AG10803 (cell line): ENCODE measurements around the gene VMA21.

ENCODE experiments used
- DNase-seq: peaks from one replicate; pipeline ENCODE4 v3.0.0; 2010; ENCODE audit warnings: low read depth
- H3K4me3 ChIP-seq: 2 replicates; pipeline ENCODE4 v1.5.1; 2011; ENCODE audit warnings: mild to moderate bottlenecking, low read length, control low read depth
- TF ChIP-seq, protein P1 (sequence below): conservative IDR thresholded peaks from 2 replicates; pipeline ENCODE4 v1.5.1; 2011; ENCODE audit warnings: mild to moderate bottlenecking, low read length, control low read depth, inconsistent platforms

Gene VMA21, protein sequence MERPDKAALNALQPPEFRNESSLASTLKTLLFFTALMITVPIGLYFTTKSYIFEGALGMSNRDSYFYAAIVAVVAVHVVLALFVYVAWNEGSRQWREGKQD

DNA sequence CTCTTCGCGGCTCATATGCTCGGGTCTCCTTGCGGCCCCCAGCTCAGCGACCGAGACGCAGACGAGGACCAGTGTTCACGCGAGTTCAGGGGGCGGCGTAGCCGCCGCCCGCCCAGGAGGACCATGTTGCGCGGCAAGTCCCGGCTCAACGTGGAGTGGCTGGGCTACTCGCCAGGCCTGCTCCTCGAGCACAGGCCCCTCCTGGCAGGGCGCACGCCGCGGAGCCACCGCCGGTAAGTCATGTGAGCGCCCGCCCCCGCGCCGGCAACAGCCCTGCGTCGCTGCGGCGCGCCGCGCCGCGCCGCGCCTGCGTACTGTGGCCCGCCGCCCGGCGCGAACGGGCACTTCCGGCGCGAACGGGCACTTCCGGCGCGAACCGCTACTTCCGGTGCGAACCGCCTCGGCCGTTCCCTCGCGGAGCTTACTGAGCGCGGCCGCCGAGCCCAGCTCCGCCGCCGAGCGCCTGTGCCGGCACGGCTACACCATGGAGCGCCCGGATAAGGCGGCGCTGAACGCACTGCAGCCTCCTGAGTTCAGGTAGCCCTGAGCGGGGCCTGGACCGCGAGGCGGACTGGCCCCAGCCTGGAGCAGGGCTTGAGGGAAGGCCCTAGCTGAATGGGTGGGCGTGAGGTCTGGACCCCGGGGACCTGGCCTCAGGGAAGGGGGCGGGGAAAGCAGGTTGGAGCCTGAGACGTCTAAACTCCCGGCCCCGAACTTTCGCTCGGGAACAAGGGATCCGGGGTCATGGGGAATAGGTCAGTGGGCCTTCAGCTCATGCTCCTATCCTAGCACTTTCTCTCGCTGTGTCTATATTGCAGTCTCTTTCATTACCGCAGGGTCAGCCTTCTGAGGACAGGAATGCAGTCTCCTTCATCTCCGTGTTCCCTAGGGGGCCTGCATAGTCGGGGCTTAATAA is at the start of gene VMA21:
TSS of gene VMA21 (plus strand) at position 382 of the 916 bp plus-strand sequence. CDS start at position 485, 103 bp downstream.
- TF ChIP-seq, protein P1, sequence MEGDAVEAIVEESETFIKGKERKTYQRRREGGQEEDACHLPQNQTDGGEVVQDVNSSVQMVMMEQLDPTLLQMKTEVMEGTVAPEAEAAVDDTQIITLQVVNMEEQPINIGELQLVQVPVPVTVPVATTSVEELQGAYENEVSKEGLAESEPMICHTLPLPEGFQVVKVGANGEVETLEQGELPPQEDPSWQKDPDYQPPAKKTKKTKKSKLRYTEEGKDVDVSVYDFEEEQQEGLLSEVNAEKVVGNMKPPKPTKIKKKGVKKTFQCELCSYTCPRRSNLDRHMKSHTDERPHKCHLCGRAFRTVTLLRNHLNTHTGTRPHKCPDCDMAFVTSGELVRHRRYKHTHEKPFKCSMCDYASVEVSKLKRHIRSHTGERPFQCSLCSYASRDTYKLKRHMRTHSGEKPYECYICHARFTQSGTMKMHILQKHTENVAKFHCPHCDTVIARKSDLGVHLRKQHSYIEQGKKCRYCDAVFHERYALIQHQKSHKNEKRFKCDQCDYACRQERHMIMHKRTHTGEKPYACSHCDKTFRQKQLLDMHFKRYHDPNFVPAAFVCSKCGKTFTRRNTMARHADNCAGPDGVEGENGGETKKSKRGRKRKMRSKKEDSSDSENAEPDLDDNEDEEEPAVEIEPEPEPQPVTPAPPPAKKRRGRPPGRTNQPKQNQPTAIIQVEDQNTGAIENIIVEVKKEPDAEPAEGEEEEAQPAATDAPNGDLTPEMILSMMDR = no peak
- peak; percentile 88 for DNase-seq
- peak within 1 kb of the TSS; percentile 82 for H3K4me3 ChIP-seq

DNA sequence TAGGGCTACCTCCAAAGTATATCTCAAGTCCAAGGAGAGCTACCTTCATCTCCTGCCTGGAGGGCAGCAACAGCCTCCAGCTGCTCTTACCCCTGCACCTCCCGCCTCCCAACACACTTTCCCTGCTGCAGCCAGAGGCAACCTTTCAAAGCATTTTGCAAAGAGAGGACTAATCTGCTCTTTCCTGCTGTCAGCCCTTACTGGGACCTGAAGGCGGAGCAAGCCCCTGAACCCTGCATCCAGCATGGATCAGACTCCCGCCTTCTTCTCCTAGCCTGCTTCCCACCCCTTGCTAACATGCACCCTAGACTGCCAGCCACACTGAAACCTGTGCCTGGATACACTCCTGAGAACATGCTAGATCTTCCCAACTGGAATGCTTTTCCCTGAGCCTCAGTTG is 37.7 kb upstream of the VMA21 start:
- TF ChIP-seq, protein P1 = no peak
- H3K4me3 ChIP-seq = no peak overlapping the region
- DNase-seq = no peak

DNA sequence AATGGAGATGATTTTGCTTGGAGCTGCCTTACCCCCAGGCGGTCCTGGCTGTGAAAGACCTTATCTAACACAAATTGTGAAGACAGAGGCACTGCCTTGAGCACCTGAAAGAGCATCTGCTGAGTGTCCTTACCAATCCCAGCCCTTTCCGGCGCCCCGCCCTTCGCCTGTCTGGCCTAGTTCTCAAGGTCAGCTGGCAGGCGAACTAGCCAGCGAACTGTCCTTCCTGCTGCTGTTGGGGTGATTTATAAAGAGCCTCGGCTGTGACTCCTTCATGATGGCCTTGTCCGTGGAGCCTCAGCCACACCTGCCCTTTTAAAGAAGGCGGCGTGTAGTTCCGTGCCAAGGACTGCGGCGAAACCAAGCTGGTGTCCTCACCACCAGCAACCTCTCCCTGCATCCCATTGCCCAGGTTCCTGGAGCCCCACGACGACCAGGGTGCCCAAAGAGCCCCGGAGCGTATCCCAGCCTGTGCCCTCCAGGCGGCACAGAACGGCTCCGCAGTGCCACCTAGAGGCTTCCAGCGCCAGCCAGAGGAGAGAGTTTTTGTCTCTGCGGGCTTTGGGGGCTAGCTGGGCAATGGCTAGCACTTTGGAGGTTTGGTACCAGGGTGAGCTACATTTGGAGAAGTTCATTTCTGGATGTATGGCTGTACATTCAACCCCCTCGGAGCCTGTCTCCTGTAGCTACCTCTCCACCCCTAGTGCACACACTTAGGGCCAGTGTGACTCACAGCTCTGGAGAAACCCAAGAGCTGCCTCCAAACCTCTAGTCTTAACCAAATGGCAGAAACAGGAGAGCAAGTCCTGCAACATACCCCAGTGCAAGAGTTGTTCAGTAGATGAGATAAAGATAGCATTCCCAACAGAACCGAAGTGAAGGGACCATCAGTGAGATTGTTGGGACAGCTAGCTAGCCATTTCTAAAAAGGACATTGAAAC is 36.8 kb upstream of the VMA21 start:
- TF ChIP-seq, protein P1 = peak; percentile 58
- no peak overlapping the region for H3K4me3 ChIP-seq
- peak; percentile 0 for DNase-seq

DNA sequence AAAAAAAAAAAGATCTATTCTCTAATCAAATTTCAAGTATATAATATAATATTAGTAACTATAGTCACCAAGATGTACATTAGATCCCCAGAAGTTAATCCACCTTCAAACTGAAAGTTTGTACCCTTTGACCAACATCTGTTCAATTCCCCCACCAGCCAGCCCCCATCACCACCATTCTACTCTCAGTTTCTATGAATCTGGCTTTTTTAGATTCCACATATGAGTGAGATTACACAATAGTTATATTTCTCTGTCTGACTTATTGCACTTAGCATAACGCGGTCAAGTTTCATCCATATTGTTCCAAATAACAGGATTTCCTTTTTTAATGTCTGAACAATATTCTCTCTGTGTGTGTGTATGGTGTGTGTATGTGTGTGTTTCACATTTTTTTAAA is 33.7 kb upstream of the VMA21 start:
- DNase-seq = no peak
- TF ChIP-seq, protein P1 = no peak
- H3K4me3 ChIP-seq = no peak overlapping the region

DNA sequence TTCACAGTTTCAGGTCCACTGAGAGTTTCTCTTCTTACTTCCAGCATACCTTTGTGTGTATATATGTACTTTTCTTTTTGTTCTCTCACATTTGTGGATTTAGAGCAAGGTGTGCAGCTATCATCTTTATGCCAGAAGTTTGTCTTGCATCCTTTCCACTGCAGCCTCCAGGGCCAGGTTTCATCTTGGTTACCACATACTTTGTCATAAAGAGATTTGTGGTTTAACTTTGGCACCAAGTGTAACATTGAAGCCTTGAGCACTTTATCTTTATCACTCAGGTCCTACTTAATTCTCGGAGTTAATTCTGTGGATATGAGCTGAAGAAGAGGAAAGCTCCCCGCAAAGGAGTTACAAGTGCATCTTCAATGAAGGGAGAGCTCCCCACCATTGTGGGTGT is 31.4 kb upstream of the VMA21 start:
- no peak for DNase-seq
- TF ChIP-seq, protein P1 = no peak
- no peak overlapping the region for H3K4me3 ChIP-seq

DNA sequence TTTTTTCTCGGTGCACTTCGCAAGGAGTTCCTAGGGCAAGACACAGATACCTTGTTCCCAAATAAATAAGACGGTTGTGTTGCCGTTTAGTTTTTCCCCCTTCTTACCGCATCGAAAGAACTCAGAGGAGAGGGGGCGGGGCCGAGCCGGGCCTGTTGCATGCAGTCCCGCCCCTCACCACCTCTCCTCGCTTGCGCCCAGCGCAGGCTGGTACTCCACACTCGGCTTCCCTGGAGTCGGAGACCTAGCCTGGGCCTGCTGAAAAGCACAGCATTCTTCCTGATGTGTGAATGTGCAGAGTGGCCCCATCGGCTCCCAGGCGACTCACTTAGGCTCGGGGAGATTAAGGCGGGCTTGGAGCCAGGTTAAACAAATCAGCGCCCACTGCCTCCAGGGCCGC is 26.1 kb upstream of the VMA21 start:
- no peak for DNase-seq
- TF ChIP-seq, protein P1 = no peak
- no peak overlapping the region for H3K4me3 ChIP-seq
